KMS-11 (cell line): ENCODE data around the gene THAP4.

Experiments
- H2AFZ ChIP-seq: fragments of 200-600 bp; sonication (generic); 2 replicates; pipeline ENCODE4 v1.6.1; 2016; ENCODE audit warnings: antibody characterized with exemption, mixed run types, low read depth
- H3K27ac ChIP-seq: fragments of 200-600 bp; sonication (generic); 2 replicates; pipeline ENCODE4 v1.6.1; 2016; ENCODE audit warnings: mild to moderate bottlenecking, mixed run types
- H3K27me3 ChIP-seq: fragments of 200-600 bp; sonication (generic); 2 replicates; pipeline ENCODE4 v1.6.1; 2017; ENCODE audit warnings: mild to moderate bottlenecking, low read depth, mixed run types, moderate library complexity; ENCODE audit not compliant: insufficient read depth
- H3K36me3 ChIP-seq: fragments of 200-600 bp; sonication (generic); 2 replicates; pipeline ENCODE4 v1.6.1; 2017; ENCODE audit warnings: mild to moderate bottlenecking, mixed run types; ENCODE audit not compliant: insufficient read depth
- H3K4me1 ChIP-seq: fragments of 200-600 bp; sonication (generic); 2 replicates; pipeline ENCODE4 v1.6.1; 2016; ENCODE audit warnings: mild to moderate bottlenecking, low read depth, mixed run types; ENCODE audit not compliant: poor library complexity, severe bottlenecking
- H3K4me2 ChIP-seq: fragments of 200-600 bp; sonication (generic); 2 replicates; pipeline ENCODE4 v1.7.0; 2016; ENCODE audit warnings: mild to moderate bottlenecking, mixed run types
- H3K4me3 ChIP-seq: fragments of 200-600 bp; sonication (generic); IDR thresholded peaks from 2 replicates; pipeline ENCODE4 v1.6.1; 2017; ENCODE audit warnings: low read depth, low read length, mixed read lengths; ENCODE audit not compliant: insufficient read depth
- H3K79me2 ChIP-seq: fragments of 200-600 bp; sonication (generic); 2 replicates; pipeline ENCODE4 v1.6.1; 2016; ENCODE audit warnings: low read depth, mixed run types; ENCODE audit not compliant: insufficient read depth
- H3K9ac ChIP-seq: fragments of 200-600 bp; sonication (generic); 2 replicates; pipeline ENCODE4 v1.6.1; 2016; ENCODE audit warnings: mild to moderate bottlenecking, mixed run types
- H4K20me1 ChIP-seq: fragments of 200-600 bp; sonication (generic); 2 replicates; pipeline ENCODE4 v1.6.1; 2016; ENCODE audit warnings: mild to moderate bottlenecking, mixed run types; ENCODE audit not compliant: insufficient read depth
- CTCF ChIP-seq: fragments of 200-600 bp; sonication (generic); conservative IDR thresholded peaks from 2 replicates; pipeline ENCODE4 v1.6.1; 2017; ENCODE audit warnings: low read depth, mild to moderate bottlenecking, antibody characterized with exemption, low read length, moderate library complexity, mixed read lengths

THAP4 gene

GRCh38 chr2:241635756-241636155 is 1.2 kb downstream of the THAP4 start:
- Histone ChIP-seq H3K79me2 (peaks cover 61% of the 10 kb centered on the region), H3K27ac (peak overlapping the region; percentile 56), H3K4me1 (peaks cover 22% of the 10 kb centered on the region), H3K4me2 (peak overlapping the region; percentile 78), H3K4me3 (peak overlapping the region; percentile 92), H3K36me3 (no peaks in the 10 kb centered on the region; the same call in 1 of the 2 replicates), H3K27me3 (no peaks in the 10 kb centered on the region), H3K9ac (peak overlapping the region; percentile 73), H4K20me1 (peaks cover 8% of the 10 kb centered on the region; the same call in 1 of the 2 replicates), H2AFZ (peak overlapping the region; percentile 70)
- TF ChIP-seq CTCF: no peak

- H3K4me1 ChIP-seq: peaks cover 16% of the 10 kb centered on the region
- no peaks in the 10 kb centered on the region; the same call in 1 of the 2 replicates for H3K36me3 ChIP-seq
- no peak overlapping the region for H3K4me3 ChIP-seq
- H4K20me1 ChIP-seq: no peaks in the 10 kb centered on the region
- H3K4me2 ChIP-seq: no peak overlapping the region
- no peak for TF ChIP-seq CTCF
- H3K27me3 ChIP-seq: no peaks in the 10 kb centered on the region
- no peak overlapping the region for H3K27ac ChIP-seq
- H2AFZ ChIP-seq: no peak overlapping the region
- H3K79me2 ChIP-seq: peaks cover 41% of the 10 kb centered on the region
- no peak overlapping the region for H3K9ac ChIP-seq
These were observed 3.4 kb downstream of the THAP4 start for GRCh38 chr2:241633561-241633960.

GRCh38 chr2:241632478-241633325 is 4.3 kb downstream of the THAP4 start:
- Histone ChIP-seq H3K27me3 (no peaks in the 10 kb centered on the region), H3K9ac (no peak overlapping the region), H2AFZ (no peak overlapping the region), H3K36me3 (no peaks in the 10 kb centered on the region; the same call in 1 of the 2 replicates), H4K20me1 (no peaks in the 10 kb centered on the region), H3K27ac (no peak overlapping the region), H3K4me1 (peaks cover 11% of the 10 kb centered on the region), H3K4me3 (no peak overlapping the region), H3K4me2 (no peak overlapping the region), H3K79me2 (peaks cover 41% of the 10 kb centered on the region)
- no peak for TF ChIP-seq CTCF

- H3K27ac ChIP-seq: no peak overlapping the region
- no peak overlapping the region for H3K4me3 ChIP-seq
- H4K20me1 ChIP-seq: no peaks in the 10 kb centered on the region
- H3K27me3 ChIP-seq: no peaks in the 10 kb centered on the region
- no peaks in the 10 kb centered on the region; the same call in 1 of the 2 replicates for H3K36me3 ChIP-seq
- no peak overlapping the region for H3K9ac ChIP-seq
- H2AFZ ChIP-seq: no peak overlapping the region
- no peak for TF ChIP-seq CTCF
- H3K79me2 ChIP-seq: peaks cover 31% of the 10 kb centered on the region
- no peaks in the 10 kb centered on the region for H3K4me1 ChIP-seq
- H3K4me2 ChIP-seq: no peak overlapping the region
These were observed 7.1 kb downstream of the THAP4 start for GRCh38 chr2:241629762-241630435.
